Caco-2 (cell line): ENCODE data around the gene SPRYD4. TPM values are rescaled to one million over a fixed set of nuclear protein-coding genes. Genes with fewer than 3 reads are reported as not detected.

Experiments
- BruUV-seq: library from RNA; stranded (reverse); fragments of 400-500 nt; replicated peaks from 2 replicates; lab custom pipeline; 2021; lab: Mats Ljungman, UMichigan
- CTCF ChIA-PET: fragments of 300-600 bp; sonication (Branson Sonifier 250); formaldehyde crosslinking; loops from one replicate; lab custom pipeline; 2022; ENCODE audit warnings: antibody characterized with exemption; lab: Charles Lee
- POLR2A ChIA-PET: fragments of 300-600 bp; sonication (Branson Sonifier 250); formaldehyde crosslinking; loops from one replicate; lab custom pipeline; 2022; ENCODE audit warnings: antibody characterized with exemption; lab: Charles Lee
- DNase-seq, 2 experiments: peaks; one replicate each; pipeline versions ENCODE4 v3.0.0 to v3.0.0-alpha.2; 2020 to 2022
- H3K27me3 ChIP-seq: replicated peaks from 2 replicates; pipeline ENCODE4 v1.6.0; 2011; ENCODE audit warnings: low read length; ENCODE audit not compliant: control insufficient read depth, insufficient read depth
- H3K36me3 ChIP-seq: 2 replicates; pipeline ENCODE4 v1.5.1; 2011; ENCODE audit warnings: low read length; ENCODE audit not compliant: control insufficient read depth, insufficient read depth
- H3K4me1 ChIP-seq: fragments of 250-450 bp; sonication (Bioruptor Pico); 2 replicates; pipeline ENCODE4 v1.5.1; 2020; ENCODE audit warnings: mild to moderate bottlenecking
- H3K4me3 ChIP-seq: 2 replicates; pipeline ENCODE4 v1.5.1; 2011; ENCODE audit warnings: low read depth, mild to moderate bottlenecking, control low read depth, low read length
- H3K9me3 ChIP-seq: fragments of 250-450 bp; sonication (Bioruptor Pico); 2 replicates; pipeline ENCODE4 v1.5.1; 2020; ENCODE audit warnings: mild to moderate bottlenecking, moderate library complexity
- H3K27ac Mint-ChIP-seq: one replicate; pipeline ENCODE4 v1.8.0; 2022; ENCODE audit warnings: mixed read lengths; ENCODE audit not compliant: unreplicated experiment
- H3K27me3 Mint-ChIP-seq: one replicate; pipeline ENCODE4 v1.8.0; 2022; ENCODE audit warnings: mixed read lengths; ENCODE audit not compliant: insufficient read depth, unreplicated experiment
- H3K36me3 Mint-ChIP-seq: one replicate; pipeline ENCODE4 v1.8.0; 2022; ENCODE audit warnings: mild to moderate bottlenecking, mixed read lengths; ENCODE audit not compliant: insufficient read depth, unreplicated experiment
- H3K4me1 Mint-ChIP-seq: one replicate; pipeline ENCODE4 v1.8.0; 2022; ENCODE audit warnings: low read depth, mixed read lengths; ENCODE audit not compliant: unreplicated experiment
- H3K4me3 Mint-ChIP-seq: one replicate; pipeline ENCODE4 v1.8.0; 2022; ENCODE audit warnings: mild to moderate bottlenecking, moderate library complexity, mixed read lengths; ENCODE audit not compliant: unreplicated experiment
- H3K9me3 Mint-ChIP-seq: one replicate; pipeline ENCODE4 v1.8.0; 2022; ENCODE audit warnings: mixed read lengths; ENCODE audit not compliant: unreplicated experiment
- intact Hi-C: fragments of 100-400 bp; cut with micrococcal nuclease; formaldehyde crosslinking; loops from one replicate; pipeline ENCODE4 v1.10.0; 2022; ENCODE audit not compliant: unreplicated experiment
- total RNA-seq: library from RNA; stranded (reverse); gene quantifications from 2 replicates; pipeline ENCODE4 v1.2.3, GENCODE V29; 2022
- TF ChIP-seq, protein P1 (sequence below), 2 experiments: fragments of 200-600 bp in 1 of 2; IDR thresholded peaks; 1 replicate in 1 of 2; 2 replicates in 1 of 2; pipeline versions ENCODE4 v1.5.1 to v1.8.0; 2011 to 2022; ENCODE audit warnings: antibody characterized with exemption in 1 of 2, control low read depth in 1 of 2, inconsistent platforms in 1 of 2, low read depth in 1 of 2, low read length in 1 of 2, mild to moderate bottlenecking in 1 of 2, moderate library complexity in 1 of 2; ENCODE audit not compliant: insufficient read depth in 1 of 2, severe bottlenecking in 1 of 2, unreplicated experiment in 1 of 2

SPRYD4 gene
- total RNA-seq, 1 experiment from 2014 or later, result 2.8 TPM

GRCh38 chr12:56518570-56518969, 50.2 kb downstream of the SPRYD4 start:
- Histone ChIP-seq H3K27me3 (no peaks in the 10 kb centered on the region), H3K9me3 (no peaks in the 10 kb centered on the region), H3K4me1 (peaks cover 4% of the 10 kb centered on the region; the same call in 1 of the 2 replicates), H3K36me3 (no peaks in the 10 kb centered on the region), H3K4me3 (no peak overlapping the region)
- Mint-ChIP-seq H3K27me3 (no peaks in the 10 kb centered on the region), H3K4me1 (peaks cover 6% of the 10 kb centered on the region), H3K27ac (no peak overlapping the region), H3K9me3 (no peaks in the 10 kb centered on the region), H3K36me3 (no peaks in the 10 kb centered on the region), H3K4me3 (no peak overlapping the region)
- TF ChIP-seq, protein P1, sequence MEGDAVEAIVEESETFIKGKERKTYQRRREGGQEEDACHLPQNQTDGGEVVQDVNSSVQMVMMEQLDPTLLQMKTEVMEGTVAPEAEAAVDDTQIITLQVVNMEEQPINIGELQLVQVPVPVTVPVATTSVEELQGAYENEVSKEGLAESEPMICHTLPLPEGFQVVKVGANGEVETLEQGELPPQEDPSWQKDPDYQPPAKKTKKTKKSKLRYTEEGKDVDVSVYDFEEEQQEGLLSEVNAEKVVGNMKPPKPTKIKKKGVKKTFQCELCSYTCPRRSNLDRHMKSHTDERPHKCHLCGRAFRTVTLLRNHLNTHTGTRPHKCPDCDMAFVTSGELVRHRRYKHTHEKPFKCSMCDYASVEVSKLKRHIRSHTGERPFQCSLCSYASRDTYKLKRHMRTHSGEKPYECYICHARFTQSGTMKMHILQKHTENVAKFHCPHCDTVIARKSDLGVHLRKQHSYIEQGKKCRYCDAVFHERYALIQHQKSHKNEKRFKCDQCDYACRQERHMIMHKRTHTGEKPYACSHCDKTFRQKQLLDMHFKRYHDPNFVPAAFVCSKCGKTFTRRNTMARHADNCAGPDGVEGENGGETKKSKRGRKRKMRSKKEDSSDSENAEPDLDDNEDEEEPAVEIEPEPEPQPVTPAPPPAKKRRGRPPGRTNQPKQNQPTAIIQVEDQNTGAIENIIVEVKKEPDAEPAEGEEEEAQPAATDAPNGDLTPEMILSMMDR (IDR thresholded peaks at IDR 0.05; ENCODE audit: insufficient read depth in 1 of 2, low read depth in 1 of 2, low read length in 1 of 2, severe bottlenecking in 1 of 2, unreplicated experiment in 1 of 2), result no peak
- BruUV-seq, result no TSS peak
- no peak for DNase-seq
- CTCF ChIA-PET, result no interaction called here
- POLR2A ChIA-PET, result no interaction called here
- intact Hi-C loops, result no loop called here

DNA sequence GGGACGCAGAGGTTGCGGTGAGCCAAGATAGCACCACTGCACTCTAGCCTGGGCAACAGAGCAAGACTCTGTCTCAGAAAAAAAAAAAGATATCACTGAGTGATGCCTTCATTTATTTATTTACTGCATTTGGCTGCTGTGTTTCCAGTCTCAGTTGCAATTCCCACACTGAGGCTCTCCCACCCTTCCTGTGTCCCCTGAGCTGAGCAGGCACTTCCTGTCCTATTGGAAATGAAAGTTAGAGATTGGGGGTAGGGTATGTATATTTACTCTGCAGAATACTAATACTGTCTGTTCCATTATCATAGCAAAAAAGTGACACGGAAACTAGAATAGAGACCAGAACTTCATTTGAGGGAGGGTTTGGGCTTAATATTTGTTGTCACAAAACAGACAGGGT, 51.7 kb downstream of the SPRYD4 start:
- H3K36me3 ChIP-seq, result no peaks in the 10 kb centered on the region
- TF ChIP-seq, protein P1 (IDR thresholded peaks at IDR 0.05; ENCODE audit: insufficient read depth in 1 of 2, low read depth in 1 of 2, low read length in 1 of 2, severe bottlenecking in 1 of 2, unreplicated experiment in 1 of 2), result no peak
- Mint-ChIP-seq H3K36me3 (no peaks in the 10 kb centered on the region), H3K27ac (no peak overlapping the region), H3K4me1 (peaks cover 6% of the 10 kb centered on the region), H3K27me3 (no peaks in the 10 kb centered on the region), H3K4me3 (no peak overlapping the region), H3K9me3 (no peaks in the 10 kb centered on the region)
- H3K27me3 ChIP-seq, result no peaks in the 10 kb centered on the region
- no peaks in the 10 kb centered on the region for H3K9me3 ChIP-seq
- no peak for DNase-seq
- ChIA-PET POLR2A (no interaction called here), CTCF (no interaction called here)
- no TSS peak for BruUV-seq
- peaks cover 7% of the 10 kb centered on the region; the same call in 1 of the 2 replicates for H3K4me1 ChIP-seq
- intact Hi-C loops, result no loop called here
- no peak overlapping the region for H3K4me3 ChIP-seq

- no peaks in the 10 kb centered on the region for H3K27me3 Mint-ChIP-seq
- no peak overlapping the region for H3K27ac Mint-ChIP-seq
- TF ChIP-seq, protein P1 (IDR thresholded peaks at IDR 0.05; ENCODE audit: insufficient read depth in 1 of 2, low read depth in 1 of 2, low read length in 1 of 2, severe bottlenecking in 1 of 2, unreplicated experiment in 1 of 2), result no peak
- no peaks in the 10 kb centered on the region for H3K36me3 Mint-ChIP-seq
- no peaks in the 10 kb centered on the region for H3K9me3 ChIP-seq
- H3K36me3 ChIP-seq, result no peaks in the 10 kb centered on the region
- H3K4me1 ChIP-seq, result peaks cover 9% of the 10 kb centered on the region; the same call in 1 of the 2 replicates
- peaks cover 6% of the 10 kb centered on the region for H3K4me1 Mint-ChIP-seq
- no peaks in the 10 kb centered on the region for H3K9me3 Mint-ChIP-seq
- H3K4me3 Mint-ChIP-seq, result no peak overlapping the region
- no peak overlapping the region for H3K4me3 ChIP-seq
- no peak for DNase-seq
- BruUV-seq, result no TSS peak
- no peaks in the 10 kb centered on the region for H3K27me3 ChIP-seq
- intact Hi-C loops, result no loop called here
- ChIA-PET CTCF (interaction anchor here (0.6 to 1.0 kb wide), 2 partner anchors 401 to 511 kb away, joined by 3 read pairs; no protein-coding TSS in a partner anchor), POLR2A (no interaction called here)
These were observed 52.1 kb downstream of the SPRYD4 start for GRCh38 chr12:56520506-56520905.
